TTC549 (cell line): ENCODE data around the gene MAP3K21.

Experiments used
- FAIRE-seq: peaks from 2 replicates; lab custom pipeline; 2012; peaks lifted over from hg19 to GRCh38; lab: Jason Lieb, UNC

The MAP3K21 gene

DNA sequence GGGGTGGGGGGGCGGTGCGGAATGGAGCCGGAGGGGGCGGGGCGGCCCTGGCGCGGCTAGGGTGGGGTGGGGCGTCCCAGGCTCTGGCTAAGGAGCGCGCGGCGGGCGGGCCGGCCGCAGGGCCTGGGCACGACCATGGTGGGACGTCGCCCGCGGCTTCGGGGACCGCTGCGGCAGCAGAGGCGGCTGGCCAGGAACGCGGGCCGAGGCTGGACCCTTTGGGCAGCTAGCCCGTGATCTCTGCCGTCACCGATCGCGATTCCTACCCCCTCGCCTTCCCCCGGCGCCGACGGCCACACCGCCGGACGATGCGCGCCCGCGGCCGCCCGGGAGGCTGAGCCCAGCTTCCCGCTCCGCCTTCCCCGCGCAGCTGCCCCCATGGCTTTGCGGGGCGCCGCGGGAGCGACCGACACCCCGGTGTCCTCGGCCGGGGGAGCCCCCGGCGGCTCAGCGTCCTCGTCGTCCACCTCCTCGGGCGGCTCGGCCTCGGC is at the start of gene MAP3K21:
MAP3K21 (plus strand) TSS at position 74 of the 491 bp plus-strand sequence; CDS start at position 379, 305 bp downstream.
- no peak for FAIRE-seq

DNA sequence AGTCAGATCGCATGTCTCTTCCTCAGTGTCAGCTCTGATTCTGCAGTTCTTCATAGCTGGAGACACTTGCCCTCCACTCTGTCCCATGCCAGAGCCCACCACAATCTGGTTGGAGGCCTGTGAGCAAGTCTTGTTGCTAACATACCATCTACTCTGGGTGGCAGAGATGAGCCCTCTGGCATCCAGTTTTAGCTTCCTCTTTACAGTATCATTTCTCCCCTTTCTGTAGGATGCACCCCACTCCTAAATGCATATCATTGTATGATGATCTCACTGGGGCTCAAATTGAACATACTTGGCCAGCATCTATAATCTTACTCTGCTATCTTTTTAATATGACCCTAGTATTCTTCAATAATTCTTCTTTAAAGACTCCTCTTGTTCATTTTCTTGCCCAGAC is 48.9 kb upstream of the MAP3K21 start:
- no peak for FAIRE-seq

DNA sequence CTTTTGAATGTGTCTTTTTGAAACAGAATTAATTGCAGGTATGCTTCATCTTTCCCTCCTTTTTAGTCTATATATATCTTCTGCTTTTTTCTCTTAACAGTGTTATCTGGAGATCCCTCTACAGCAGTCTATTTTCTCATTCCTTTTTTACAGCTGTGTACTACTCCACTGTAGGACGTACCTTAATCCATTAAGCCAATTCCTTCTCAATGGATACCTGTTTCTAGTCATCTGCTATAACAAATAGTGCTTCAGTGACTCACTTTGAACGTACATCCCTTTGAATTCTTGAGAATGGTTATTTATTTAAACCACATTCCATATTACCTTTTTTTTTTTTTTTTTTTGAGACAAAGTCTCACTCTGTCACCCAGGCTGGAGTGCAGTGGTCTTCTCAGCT is 47.6 kb upstream of the MAP3K21 start:
- FAIRE-seq = no peak

DNA sequence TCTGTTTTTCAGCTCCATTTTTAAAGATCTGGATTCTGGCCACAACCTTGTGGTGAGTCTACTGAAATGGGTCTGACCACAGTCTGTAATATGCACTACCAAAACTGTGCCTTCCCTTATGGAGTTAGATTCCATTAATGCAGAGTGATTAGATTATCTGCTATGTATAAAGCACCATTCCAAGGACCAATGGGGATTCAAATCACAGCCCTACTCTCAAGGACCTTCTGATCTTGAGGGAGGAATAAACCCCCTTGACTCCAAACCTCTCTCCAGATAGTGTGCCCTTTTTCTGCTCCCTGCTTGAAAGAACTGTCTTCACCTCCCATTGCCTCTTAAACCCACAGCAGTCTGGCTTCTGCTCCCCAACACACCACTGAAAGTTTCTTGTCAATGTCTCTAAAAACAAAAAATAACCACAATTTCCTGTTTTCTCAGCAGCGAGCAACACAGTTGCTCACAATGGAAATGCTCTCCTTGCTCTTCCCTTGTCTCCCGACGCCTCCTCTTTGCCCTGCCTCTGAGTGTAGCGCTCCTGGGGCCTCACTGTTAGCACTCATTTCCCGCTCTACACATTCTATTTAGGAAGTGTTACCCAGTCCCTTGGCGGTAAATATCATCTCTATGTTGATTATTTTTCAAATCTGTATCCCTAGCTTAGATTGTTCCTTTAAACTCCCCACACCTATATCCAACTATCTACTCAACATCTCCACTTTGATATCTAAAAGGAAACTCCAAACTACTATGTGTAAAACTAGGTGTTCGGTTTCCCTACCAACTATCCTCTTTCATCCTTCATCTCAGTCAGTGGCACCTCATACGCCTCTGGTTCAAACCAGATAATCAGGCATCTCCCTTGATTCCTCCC is 45.6 kb upstream of the MAP3K21 start:
- no peak for FAIRE-seq

DNA sequence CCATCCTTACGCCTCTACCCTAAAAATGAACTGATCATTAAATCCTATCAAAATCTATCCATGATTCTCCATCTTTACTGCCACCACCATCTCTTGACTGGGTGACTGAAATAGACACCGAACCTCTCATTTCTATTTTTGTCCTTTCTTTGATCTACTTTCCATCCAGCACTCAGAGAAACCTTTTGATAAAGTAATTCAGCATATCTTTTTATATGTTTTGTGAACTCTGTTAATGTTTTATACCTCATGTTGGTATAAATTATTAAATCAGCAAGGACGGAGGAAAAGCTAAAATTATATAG is 45.0 kb upstream of the MAP3K21 start:
- FAIRE-seq = no peak

DNA sequence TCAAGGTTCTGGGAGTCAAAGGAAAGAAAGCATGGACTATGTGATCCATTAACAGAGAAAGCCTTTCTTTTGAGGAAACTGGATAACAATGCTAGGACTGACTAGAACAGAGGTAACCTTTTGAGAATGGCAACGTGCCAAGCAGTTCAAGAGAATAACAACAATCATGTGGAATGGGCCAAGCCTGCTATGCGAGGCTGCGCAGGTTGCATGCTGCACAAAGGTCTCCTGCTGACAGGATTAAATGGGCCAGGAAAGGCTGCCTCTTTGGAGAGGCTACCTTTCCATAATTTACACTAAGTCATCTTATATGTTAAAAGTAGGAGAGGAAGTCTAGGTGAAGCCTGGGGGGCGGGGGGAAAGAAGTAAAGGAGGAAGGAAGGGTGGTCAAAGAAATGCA is 37.8 kb upstream of the MAP3K21 start:
- no peak for FAIRE-seq

DNA sequence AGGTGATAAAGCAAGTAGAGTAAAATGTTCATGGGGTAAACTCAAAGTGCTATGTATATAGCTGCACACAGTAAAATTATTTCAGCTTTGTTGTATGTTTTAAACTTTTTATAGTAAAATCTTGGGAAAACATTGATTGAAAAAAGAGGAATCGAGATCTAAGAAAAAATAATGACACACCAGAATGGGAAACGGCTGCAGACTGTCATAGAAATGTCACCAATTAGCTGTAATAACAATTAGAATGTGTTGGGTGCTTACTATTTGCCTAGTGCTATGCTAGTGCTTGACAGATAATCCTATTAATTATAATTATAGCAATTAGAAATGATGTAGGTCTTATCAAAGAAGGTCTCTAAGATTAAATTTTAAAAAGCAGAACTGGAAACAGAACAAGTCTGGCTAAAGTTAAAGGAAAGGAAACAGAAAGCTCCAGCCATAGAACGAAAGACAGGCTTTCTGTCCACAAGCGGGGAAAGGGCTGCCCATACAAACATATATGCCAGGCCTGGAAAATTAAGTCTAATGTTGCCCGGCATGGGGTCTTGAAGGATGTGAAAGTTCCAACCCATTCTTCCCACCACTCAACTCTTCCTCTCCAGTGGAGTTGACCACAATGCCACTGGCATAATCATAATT is 37.0 kb upstream of the MAP3K21 start:
- FAIRE-seq = no peak

DNA sequence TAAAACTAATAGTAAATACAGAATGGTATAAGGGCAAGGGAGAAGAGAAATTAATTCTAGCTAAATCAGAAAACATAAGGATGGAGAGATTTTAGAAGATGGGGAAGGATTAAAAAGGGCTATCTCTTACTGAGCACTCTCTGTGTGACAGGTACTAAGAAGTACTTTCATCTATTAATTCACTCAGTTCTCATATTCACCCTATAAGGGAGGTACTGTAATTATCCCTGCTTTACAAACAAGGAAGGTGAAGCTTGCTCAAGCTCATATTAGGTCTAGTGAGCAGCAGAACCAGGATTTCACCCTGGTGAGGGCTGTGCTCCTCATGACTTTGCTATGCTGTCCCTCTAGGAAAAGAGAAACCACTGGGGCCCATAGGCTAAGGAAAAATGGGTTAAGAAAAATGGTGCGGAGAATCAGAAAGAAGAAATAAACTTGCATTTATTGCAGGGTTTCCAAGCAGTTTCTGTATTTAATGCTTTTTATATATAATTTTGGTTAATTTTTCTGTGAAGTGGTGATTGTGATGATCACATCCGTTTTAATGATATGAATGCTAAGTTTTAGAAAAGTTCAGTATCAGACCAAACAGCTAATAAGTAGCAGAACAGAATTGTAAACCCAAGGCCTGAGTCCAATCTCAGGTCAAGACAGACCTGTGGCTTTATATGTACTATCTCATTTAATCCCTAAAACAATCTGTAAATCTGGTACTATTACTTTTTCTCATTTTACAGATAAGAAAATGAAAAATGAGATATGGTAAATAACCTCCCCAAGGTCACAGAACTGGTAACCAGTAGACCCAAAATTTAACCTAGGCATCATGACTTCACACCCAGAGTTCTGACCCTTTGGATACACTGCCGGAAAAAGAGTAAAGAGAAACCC is 33.7 kb upstream of the MAP3K21 start:
- FAIRE-seq = no peak

DNA sequence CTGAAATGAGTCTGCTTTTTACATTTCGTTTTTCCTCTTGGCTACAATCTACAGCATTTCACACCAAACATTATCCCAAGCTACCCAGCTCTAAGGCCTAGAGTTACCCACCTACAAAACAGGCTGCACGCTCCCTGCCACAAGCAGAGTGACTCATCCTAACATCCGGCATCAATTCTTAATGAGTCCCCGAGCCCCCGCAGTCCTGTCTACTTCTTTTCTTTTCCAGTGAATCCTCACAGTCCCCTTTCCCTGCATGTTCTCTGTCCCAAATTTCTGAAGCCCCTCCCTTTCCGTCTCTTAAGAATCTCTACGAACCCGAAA is 32.6 kb upstream of the MAP3K21 start:
- no peak for FAIRE-seq

DNA sequence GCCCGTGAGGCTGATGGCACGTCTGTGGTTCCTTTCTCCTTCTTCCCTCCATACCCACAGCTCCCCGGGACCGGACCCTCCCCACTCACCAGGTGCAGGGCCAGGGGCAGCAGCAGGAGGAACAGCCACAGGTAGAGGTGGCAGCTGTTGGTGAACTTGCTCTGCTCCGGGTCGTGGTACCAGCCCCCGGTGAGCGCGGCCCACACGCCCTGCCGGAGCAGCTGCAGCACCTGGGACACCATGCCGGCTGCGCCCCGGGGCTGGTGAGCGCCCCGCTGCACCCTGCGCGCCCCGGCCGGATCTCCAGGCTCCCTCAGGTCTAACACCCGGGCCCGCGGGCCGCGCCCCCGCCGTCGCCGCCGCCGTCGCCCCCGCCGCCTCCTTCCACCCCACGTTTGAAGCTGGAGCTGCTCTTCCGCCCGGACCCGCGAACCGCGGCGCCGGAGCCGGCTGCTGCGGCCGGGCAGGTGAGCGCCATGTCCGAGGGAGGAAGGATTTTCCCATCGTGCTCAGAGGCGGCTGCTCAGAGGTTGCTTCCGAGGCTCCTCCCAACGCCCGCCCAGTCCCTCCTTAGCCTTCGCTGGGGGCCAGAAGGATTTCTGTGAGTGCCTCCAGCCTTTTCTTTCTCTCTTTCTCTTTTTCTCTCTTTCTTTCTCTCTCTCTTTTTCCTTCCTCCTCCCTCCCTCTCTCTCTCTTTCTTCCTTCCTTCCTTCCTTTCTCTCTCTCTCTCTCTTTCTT is 32.1 kb upstream of the MAP3K21 start, which contains the start of gene PCNX2:
PCNX2 (minus strand) TSS at position 489 of the 738 bp plus-strand sequence; CDS start at position 242, 247 bp downstream.
- no peak for FAIRE-seq

DNA sequence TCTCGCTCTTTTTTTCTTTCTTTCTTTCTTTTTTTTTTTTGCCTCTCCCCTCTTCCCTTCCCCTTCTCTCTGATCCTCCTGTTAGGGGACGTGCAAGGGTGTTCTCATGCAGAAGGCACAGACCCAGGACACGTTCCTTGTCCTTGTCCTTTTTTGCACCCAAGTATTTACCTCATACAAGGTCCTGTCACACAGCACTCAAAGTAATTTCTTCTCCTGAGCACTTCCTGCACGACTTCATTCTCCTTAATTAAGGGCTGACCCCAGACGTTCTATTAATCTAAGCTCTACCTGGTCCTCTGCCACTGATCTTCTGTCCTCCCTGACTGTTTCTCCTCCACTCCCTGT is 31.6 kb upstream of the MAP3K21 start:
- FAIRE-seq = no peak

DNA sequence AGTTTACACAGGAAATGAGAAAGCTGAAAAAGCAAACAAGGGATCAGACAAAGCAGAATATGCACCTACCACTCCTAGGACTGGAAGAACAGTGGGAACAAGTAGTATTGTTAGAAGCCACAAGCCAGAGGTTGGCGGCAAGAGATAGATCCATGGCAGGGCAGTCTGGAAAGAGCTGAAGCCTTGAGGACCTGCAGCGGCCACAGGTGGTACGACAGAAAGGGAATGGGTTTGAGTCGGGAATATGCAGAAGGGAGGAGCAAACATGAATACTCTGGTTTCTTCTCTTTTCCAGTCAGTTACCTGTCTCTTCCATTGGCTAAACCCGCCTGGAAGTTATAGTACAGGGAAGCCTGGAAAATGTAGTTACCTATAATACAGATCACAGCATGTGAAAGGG is 28.1 kb upstream of the MAP3K21 start:
- no peak for FAIRE-seq

DNA sequence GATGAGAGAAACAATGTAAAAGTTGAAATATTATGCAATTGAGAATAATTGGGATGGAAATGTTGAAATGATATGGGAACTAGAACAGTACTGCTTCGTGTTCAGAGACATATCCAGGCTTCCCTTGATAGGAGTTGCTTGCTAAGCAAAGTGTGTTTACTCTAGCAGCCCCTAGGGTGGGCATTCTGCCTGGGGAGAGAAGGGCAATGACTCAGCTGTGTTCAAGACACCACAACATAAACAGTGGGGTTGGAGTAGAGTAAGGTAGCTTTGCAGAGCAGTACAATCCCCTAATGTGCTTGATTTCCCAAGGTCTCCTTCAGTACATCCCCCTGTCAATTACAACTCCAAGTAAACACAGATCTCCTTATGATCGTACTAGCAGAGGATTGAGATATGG is 27.2 kb upstream of the MAP3K21 start:
- no peak for FAIRE-seq

DNA sequence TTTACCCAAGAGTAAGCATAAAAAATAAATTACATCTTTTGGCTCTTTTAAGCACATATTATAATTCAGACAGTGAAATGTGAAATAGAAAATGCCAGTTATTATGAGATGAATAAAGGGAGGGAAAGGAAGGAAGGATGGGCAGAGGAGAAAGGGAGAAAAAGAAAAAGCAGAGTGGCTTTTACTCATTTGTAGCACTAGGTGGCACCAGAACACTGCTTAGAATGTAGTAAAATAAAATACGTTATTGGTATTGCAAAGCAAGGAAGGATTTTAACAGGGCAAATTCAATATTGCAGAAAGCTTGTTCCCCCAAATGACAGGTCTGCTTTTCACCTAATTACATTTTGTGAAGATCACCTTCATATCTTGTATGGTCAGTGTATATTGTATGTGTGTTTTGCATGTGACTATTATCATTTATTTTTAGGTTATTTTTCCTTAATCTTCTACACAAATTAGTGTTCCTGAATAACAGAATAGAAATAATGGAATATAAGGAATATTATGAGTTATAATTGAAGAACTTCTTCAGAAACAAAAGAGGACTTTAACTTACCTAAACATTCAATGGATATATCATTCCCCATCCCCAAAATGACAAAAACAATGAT is 22.9 kb upstream of the MAP3K21 start:
- peak; percentile 97 for FAIRE-seq

DNA sequence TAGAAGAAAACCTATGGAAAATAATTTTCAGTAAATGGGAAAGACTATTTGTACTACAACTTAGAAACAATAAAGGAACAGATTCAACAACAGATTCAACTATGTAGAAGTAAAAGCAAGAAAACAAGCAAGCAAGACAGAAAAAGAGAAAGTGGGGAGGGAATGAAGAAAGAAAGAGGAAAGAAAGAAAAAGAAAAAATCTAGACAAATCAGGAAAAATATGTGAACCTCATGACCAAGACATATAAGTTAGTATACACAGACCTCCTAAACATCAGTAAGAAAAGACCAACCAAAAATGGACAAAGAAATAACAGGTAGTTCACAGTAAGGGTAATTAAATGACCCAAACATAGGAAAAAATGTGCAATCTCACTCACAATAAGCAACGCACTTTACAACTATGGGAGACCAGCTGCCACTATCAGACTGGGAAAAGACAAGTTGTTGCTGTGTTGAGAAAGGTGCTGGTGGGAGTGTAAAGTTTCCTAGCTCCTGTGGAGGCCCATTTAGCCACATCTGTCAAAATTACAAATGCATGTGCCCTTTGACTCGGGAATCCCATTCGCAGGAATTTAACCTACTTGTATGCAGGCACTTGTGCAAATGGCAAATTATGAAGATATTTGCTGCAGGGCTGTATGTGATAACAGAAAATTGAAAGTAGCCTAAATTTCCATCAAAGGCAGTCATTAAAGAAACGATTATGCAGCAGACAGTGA is 13.9 kb upstream of the MAP3K21 start:
- no peak for FAIRE-seq

DNA sequence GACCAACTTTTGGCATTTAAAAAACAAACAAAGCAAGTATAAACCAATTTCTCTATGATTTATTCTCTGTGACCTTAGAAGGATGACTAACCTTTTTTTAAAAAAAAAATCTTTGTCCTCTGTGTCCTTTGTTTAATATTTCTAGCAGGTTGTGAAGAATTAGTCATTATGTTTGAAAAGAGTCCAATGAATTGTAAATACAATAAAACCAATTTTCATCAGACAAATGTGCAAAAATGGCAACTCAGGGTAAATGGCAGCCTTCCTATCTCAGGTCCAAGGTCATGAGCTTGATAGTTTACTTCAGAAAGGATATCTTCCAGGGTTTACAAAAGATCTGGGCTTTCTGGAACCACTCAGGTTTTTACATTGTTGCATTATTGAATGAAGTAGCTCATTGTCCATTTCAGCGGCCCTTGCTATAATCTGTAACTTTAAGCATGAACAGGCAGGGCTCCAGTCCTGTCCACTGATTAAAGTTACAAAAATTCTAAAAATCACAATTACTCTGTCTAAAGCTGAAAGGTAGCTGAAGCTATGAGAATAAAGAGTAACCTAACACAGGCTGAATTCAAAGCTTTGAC is 11.7 kb upstream of the MAP3K21 start:
- FAIRE-seq = no peak

DNA sequence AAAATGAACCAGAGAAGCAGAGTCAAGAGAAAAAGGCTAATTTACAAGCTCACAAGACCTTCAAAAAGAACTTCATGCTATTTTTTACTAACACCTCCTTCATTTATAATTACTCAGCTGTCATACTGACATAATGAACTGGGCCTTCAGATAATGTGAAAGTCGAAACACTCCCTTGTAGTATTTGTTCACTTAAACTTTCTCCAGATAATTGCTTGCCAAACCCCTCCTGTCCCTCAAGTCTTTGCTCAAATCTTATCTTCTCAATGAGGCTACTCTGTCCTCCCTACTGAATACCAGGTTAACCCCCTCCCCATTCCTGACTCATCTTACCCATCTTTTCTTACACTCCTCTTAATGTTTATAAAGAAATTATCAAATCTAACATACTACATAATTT is 11.1 kb upstream of the MAP3K21 start:
- no peak for FAIRE-seq

DNA sequence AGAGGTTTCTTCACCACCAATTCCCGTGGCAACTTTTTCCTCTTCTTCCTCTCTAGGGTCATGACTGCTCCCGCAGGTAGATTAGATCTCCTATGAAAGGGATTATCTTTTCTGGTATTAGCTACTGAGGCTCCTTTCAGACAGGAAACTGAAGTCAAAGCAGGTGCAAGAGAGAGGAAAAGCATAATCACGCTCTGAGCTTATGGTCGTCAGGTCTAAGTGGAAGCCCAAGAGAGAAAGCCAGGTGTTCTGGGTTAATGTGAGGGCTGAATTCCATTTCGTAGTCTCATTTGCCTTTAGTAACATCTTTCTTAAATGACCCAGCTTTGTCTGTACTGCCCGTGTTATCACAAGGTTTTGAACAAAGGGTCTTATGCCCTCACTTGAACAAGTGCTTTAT is 8.3 kb upstream of the MAP3K21 start:
- no peak for FAIRE-seq

DNA sequence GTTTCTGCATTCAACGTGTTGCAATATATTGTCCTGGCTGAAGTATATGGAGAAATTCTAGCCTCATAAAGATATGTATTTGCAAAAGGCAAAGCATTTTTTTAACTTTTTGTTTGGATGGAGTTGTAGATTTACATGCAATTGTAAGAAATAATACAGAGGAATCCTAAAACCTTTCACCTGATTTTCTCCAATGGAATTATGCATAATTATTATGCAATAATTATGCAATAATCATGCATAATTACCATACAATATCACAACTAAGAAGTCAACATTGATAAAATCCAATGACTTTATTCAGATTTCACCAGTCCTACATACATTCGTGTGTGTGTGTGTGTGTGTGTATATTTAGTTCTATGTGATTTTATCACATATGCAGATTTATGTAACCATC is 7.5 kb upstream of the MAP3K21 start:
- FAIRE-seq = no peak

DNA sequence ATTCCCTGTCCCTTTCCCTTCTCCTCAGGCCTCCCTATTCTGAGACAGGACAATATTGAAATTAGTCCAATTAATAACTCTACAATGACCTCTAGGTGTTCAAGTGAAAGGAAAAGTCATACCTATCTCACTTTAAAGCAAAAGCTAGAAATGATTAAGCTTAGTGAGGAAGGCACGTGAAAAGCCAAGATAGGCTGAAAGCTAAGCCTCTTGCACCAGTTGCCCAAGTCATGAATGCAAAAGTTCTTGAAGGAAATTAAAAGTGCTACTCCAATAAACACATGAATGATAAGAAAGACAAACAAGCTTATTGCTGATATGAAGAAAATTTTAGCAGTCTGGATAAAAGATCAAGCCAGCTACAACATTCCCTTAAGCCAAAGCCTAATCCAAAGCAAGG is 3.8 kb upstream of the MAP3K21 start:
- FAIRE-seq = no peak

DNA sequence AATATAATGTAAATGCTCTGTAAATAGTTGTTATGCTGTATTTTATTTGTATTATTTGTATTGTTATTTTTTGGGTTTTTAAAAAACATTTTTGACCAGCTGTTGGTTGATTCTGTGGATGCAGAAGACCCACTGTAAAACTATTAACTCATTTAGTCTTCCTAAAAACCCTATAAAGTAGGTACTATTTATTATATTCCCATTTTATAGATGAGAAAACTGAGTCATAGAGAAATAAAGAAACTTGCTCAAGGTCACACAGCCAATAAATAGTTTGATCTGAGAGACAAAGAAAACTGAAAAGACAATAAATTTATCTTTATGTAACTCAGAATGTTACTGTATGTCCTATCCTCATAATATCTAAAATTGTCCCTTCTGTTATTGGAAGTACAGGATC is 1.2 kb upstream of the MAP3K21 start:
- FAIRE-seq = peak; percentile 17
